GM19193 (cell line): ENCODE results near the gene TRAF6.

ENCODE experiments used
- POLR2A ChIP-seq: IDR thresholded peaks from 4 replicates; pipeline ENCODE4 v1.6.1; 2011; ENCODE audit not compliant: insufficient read depth, insufficient read length; ENCODE audit errors: extremely low read depth

Gene TRAF6

GRCh38 chr11:36507824-36508489, 2.1 kb downstream of the TRAF6 start:
- TF ChIP-seq POLR2A, result no peak

GRCh38 chr11:36501236-36501635, 8.8 kb downstream of the TRAF6 start:
- no peak for TF ChIP-seq POLR2A

GRCh38 chr11:36500315-36500721, 9.8 kb downstream of the TRAF6 start:
- TF ChIP-seq POLR2A, result no peak

GRCh38 chr11:36499315-36499714, 10.8 kb downstream of the TRAF6 start:
- no peak for TF ChIP-seq POLR2A

GRCh38 chr11:36498721-36499120, 11.4 kb downstream of the TRAF6 start:
- TF ChIP-seq POLR2A, result no peak

- no peak for TF ChIP-seq POLR2A
These were observed 16.7 kb downstream of the TRAF6 start for GRCh38 chr11:36493332-36493731.

- TF ChIP-seq POLR2A, result no peak
These were observed 17.3 kb downstream of the TRAF6 start for GRCh38 chr11:36492724-36493304.

- no peak for TF ChIP-seq POLR2A
These were observed 19.9 kb downstream of the TRAF6 start for GRCh38 chr11:36490026-36490806.

- TF ChIP-seq POLR2A, result no peak
These were observed 22.0 kb downstream of the TRAF6 start for GRCh38 chr11:36488096-36488495.

GRCh38 chr11:36487619-36488018, 22.5 kb downstream of the TRAF6 start:
- TF ChIP-seq POLR2A, result no peak

- TF ChIP-seq POLR2A, result no peak
These were observed 24.6 kb downstream of the TRAF6 start for GRCh38 chr11:36485298-36486002.

- TF ChIP-seq POLR2A, result no peak
These were observed 29.2 kb downstream of the TRAF6 start for GRCh38 chr11:36480833-36481232.

GRCh38 chr11:36478700-36479329, 31.3 kb downstream of the TRAF6 start:
- TF ChIP-seq POLR2A, result no peak

GRCh38 chr11:36475192-36475591, 34.9 kb downstream of the TRAF6 start:
- TF ChIP-seq POLR2A, result no peak

- no peak for TF ChIP-seq POLR2A
These were observed 38.5 kb downstream of the TRAF6 start for GRCh38 chr11:36471577-36471976.

GRCh38 chr11:36469881-36470802, 39.9 kb downstream of the TRAF6 start:
- no peak for TF ChIP-seq POLR2A
